PFSK-1 (cell line): Measurements from ENCODE around the gene AFF2.

Source experiments
- POLR2AphosphoS5 ChIP-seq: IDR thresholded peaks from 2 replicates; pipeline ENCODE4 v1.6.1; 2012; ENCODE audit warnings: low read depth, mild to moderate bottlenecking, control low read depth, low read length, moderate library complexity
- SIN3A ChIP-seq: IDR thresholded peaks from 2 replicates; pipeline ENCODE4 v1.6.1; 2012; ENCODE audit warnings: mild to moderate bottlenecking, low read length, moderate library complexity, borderline replicate concordance; ENCODE audit not compliant: insufficient read depth
- TAF1 ChIP-seq: IDR thresholded peaks from 2 replicates; pipeline ENCODE4 v1.6.1; 2012; ENCODE audit warnings: low read length, control low read depth, borderline replicate concordance; ENCODE audit not compliant: insufficient read depth
- TF ChIP-seq, protein P1 (sequence below), 2 experiments: IDR thresholded peaks; 2 replicates each; pipeline versions ENCODE4 v1.6.1 to v1.8.0; 2011 to 2012; ENCODE audit warnings: low read depth in 2 of 2, low read length in 2 of 2, control low read depth in 1 of 2, inconsistent platforms in 1 of 2, mild to moderate bottlenecking in 1 of 2, moderate library complexity in 1 of 2; ENCODE audit not compliant: insufficient read depth in 1 of 2

DNA sequence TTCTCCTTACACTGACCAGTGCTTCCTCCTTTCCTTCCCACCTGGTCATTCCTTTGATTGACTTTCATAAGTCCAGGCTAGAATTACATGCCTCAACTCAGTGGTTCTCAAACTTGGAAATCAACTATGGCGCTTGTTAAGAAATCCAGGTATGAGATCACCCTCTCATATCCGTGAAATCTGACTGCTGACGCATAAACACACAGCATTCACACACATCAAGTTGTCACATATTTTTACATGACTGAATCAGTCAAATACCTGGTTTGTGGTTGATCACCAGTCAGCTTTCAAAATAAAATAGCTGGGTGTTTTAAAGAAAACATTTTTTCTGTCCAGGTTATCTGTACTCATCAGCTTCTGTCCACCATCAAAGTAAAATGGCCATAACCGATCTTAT is 433.5 kb downstream of the AFF2 start:
- TF ChIP-seq TAF1 (no peak), POLR2AphosphoS5 (no peak), SIN3A (no peak)
- TF ChIP-seq, protein P1, sequence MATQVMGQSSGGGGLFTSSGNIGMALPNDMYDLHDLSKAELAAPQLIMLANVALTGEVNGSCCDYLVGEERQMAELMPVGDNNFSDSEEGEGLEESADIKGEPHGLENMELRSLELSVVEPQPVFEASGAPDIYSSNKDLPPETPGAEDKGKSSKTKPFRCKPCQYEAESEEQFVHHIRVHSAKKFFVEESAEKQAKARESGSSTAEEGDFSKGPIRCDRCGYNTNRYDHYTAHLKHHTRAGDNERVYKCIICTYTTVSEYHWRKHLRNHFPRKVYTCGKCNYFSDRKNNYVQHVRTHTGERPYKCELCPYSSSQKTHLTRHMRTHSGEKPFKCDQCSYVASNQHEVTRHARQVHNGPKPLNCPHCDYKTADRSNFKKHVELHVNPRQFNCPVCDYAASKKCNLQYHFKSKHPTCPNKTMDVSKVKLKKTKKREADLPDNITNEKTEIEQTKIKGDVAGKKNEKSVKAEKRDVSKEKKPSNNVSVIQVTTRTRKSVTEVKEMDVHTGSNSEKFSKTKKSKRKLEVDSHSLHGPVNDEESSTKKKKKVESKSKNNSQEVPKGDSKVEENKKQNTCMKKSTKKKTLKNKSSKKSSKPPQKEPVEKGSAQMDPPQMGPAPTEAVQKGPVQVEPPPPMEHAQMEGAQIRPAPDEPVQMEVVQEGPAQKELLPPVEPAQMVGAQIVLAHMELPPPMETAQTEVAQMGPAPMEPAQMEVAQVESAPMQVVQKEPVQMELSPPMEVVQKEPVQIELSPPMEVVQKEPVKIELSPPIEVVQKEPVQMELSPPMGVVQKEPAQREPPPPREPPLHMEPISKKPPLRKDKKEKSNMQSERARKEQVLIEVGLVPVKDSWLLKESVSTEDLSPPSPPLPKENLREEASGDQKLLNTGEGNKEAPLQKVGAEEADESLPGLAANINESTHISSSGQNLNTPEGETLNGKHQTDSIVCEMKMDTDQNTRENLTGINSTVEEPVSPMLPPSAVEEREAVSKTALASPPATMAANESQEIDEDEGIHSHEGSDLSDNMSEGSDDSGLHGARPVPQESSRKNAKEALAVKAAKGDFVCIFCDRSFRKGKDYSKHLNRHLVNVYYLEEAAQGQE (IDR thresholded peaks at IDR 0.05; ENCODE audit: insufficient read depth in 1 of 2, low read depth in 2 of 2, low read length in 2 of 2) = no peak
